ENCODE measurements around the gene COL10A1. TPM values are rescaled to one million over a fixed set of nuclear protein-coding genes. Genes with fewer than 3 reads are reported as not detected.
"Not testable (repeated sequence)": the region's sequence is repeated elsewhere in the genome, so short reads cannot be mapped to it uniquely, and the experiment has no call there.

COL10A1 gene
- total RNA-seq, 3 donors from 2014 or later: not detected

- H3K4me1 ChIP-seq (ENCODE audit: low read depth): peaks cover 13% of the 10 kb centered on the region
- no peak for DNase-seq
- TF ChIP-seq, protein P1, sequence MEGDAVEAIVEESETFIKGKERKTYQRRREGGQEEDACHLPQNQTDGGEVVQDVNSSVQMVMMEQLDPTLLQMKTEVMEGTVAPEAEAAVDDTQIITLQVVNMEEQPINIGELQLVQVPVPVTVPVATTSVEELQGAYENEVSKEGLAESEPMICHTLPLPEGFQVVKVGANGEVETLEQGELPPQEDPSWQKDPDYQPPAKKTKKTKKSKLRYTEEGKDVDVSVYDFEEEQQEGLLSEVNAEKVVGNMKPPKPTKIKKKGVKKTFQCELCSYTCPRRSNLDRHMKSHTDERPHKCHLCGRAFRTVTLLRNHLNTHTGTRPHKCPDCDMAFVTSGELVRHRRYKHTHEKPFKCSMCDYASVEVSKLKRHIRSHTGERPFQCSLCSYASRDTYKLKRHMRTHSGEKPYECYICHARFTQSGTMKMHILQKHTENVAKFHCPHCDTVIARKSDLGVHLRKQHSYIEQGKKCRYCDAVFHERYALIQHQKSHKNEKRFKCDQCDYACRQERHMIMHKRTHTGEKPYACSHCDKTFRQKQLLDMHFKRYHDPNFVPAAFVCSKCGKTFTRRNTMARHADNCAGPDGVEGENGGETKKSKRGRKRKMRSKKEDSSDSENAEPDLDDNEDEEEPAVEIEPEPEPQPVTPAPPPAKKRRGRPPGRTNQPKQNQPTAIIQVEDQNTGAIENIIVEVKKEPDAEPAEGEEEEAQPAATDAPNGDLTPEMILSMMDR (IDR thresholded peaks at IDR 0.05): no peak
- peaks cover 7% of the 10 kb centered on the region for H3K9me3 ChIP-seq
- no peak overlapping the region for H3K4me3 ChIP-seq
- intact Hi-C loops (cut with DNase I, micrococcal nuclease): loop anchor here in 1 of 2 donors (5.0 kb wide), 1 partner anchor 85 kb away; no protein-coding TSS in a partner anchor
- no peaks in the 10 kb centered on the region for H3K36me3 ChIP-seq (ENCODE audit: low read depth)
- no peak for ATAC-seq
Measured at GRCh38 chr6:116096979-116097816, 28.7 kb downstream of the COL10A1 start.

GRCh38 chr6:116096048-116096759 lies 29.7 kb downstream of the COL10A1 start:
- H3K9me3 ChIP-seq; H3K36me3 ChIP-seq (ENCODE audit: low read depth); ATAC-seq; H3K4me3 ChIP-seq; H3K4me1 ChIP-seq (ENCODE audit: low read depth); DNase-seq: not testable (repeated sequence)
- intact Hi-C loops (cut with DNase I, micrococcal nuclease): loop anchor here in 1 of 2 donors (5.0 kb wide), 1 partner anchor 84 kb away; no protein-coding TSS in a partner anchor

DNA sequence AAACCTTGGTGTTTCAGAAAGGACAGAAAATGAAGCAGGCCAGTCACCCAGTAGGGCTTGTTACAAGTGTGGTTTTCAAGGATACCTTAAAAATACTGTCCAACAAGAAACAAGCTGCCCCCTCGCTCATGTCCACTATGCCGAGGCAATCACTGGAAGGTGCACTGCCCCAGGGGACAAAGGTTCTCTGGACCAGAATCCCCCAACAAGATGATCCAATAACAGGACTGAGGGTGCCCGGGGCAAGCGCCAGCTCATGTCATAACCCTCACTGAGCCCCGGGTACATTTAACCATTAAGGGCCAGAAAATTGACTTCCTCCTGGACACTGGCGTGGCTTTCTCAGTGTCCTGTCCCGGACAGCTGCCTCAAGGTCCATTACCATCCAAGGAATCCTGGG lies 31.9 kb downstream of the COL10A1 start:
- H3K36me3 ChIP-seq (ENCODE audit: low read depth): no peaks in the 10 kb centered on the region
- TF ChIP-seq, protein P1 (IDR thresholded peaks at IDR 0.05): no peak
- peaks cover 7% of the 10 kb centered on the region for H3K9me3 ChIP-seq
- no peaks in the 10 kb centered on the region for H3K4me1 ChIP-seq (ENCODE audit: low read depth)
- ATAC-seq (no peak), DNase-seq (no peak)
- intact Hi-C loops (cut with DNase I, micrococcal nuclease): no loop called here
- no peak overlapping the region for H3K4me3 ChIP-seq

DNA sequence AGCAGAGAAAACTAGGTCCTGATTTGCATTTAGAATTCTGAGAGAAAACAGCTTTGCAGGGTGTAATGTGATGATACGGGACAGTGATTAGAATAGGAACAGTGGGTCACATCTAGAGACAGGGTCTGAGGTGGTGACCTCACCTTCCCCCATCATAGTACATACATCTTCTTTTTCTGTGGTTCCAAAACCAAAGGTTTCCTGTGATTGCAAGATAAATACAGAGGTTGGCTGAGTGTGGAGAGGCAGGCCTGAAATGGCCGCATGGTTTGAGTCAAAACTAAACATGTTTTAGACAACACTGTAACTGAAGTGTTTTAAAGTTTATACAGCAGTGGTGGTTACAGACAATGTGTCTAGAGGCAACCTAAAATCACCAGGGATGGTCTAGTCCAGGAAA lies 35.7 kb downstream of the COL10A1 start:
- no peak for ATAC-seq
- H3K36me3 ChIP-seq (ENCODE audit: low read depth): no peaks in the 10 kb centered on the region
- no peaks in the 10 kb centered on the region for H3K9me3 ChIP-seq
- no peak overlapping the region for H3K4me3 ChIP-seq
- intact Hi-C loops (cut with DNase I, micrococcal nuclease): no loop called here
- DNase-seq: no peak
- H3K4me1 ChIP-seq (ENCODE audit: low read depth): no peaks in the 10 kb centered on the region
- TF ChIP-seq, protein P1 (IDR thresholded peaks at IDR 0.05): no peak

DNA sequence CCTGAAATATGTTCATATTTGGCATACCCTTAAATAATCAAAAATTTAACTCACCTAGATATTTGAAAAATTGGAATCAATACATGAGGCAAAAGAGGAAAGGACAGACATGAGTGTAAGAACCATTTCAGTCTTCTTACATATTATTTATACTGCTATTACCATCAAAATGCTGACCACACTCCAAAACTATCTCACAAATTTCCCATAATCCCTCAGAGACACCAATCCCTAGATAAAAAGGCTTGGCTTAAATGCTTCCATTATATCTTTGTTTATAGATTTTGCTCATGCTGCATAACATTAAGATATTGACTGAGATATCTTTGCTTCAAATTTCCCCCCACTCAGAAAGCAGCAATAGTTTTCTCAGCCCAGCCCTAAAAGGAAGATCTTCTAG lies 37.0 kb downstream of the COL10A1 start:
- DNase-seq: no peak
- intact Hi-C loops (cut with DNase I, micrococcal nuclease): no loop called here

More for the DNA sequence above, 37.0 kb downstream of the COL10A1 start:
- TF ChIP-seq, protein P1 (IDR thresholded peaks at IDR 0.05): no peak
- Histone ChIP-seq H3K4me3 (no peak overlapping the region), H3K4me1 (ENCODE audit: low read depth) (no peaks in the 10 kb centered on the region), H3K36me3 (ENCODE audit: low read depth) (no peaks in the 10 kb centered on the region), H3K9me3 (no peaks in the 10 kb centered on the region)
- no peak for ATAC-seq
